GM18511 (cell line): ENCODE data around the gene EYS.

ENCODE experiments used
- ATAC-seq: cut with Tn5 transposase; IDR thresholded peaks from one replicate; pipeline ENCODE4 v1.9.1; 2021; ENCODE audit warnings: mild to moderate bottlenecking, moderate library complexity; ENCODE audit not compliant: unreplicated experiment

Gene EYS

GRCh38 chr6:64987066-64987465 is 720.0 kb downstream of the EYS start:
- no peak for ATAC-seq

GRCh38 chr6:64985726-64986125 is 721.3 kb downstream of the EYS start:
- no peak for ATAC-seq

GRCh38 chr6:64984948-64985347 is 722.1 kb downstream of the EYS start:
- ATAC-seq: no peak

- no peak for ATAC-seq
Observed at GRCh38 chr6:64983089-64983488, 723.9 kb downstream of the EYS start.

GRCh38 chr6:64973142-64973541 is 733.9 kb downstream of the EYS start:
- no peak for ATAC-seq

GRCh38 chr6:64969139-64969538 is 737.9 kb downstream of the EYS start:
- no peak for ATAC-seq

- ATAC-seq: no peak
Observed at GRCh38 chr6:64955435-64955848, 751.6 kb downstream of the EYS start.

- no peak for ATAC-seq
Observed at GRCh38 chr6:64949257-64949656, 757.8 kb downstream of the EYS start.

- no peak for ATAC-seq
Observed at GRCh38 chr6:64948261-64948660, 758.8 kb downstream of the EYS start.

- no peak for ATAC-seq
Observed at GRCh38 chr6:64945450-64945849, 761.6 kb downstream of the EYS start.

- no peak for ATAC-seq
Observed at GRCh38 chr6:64932486-64932885, 774.5 kb downstream of the EYS start.

- ATAC-seq: no peak
Observed at GRCh38 chr6:64930681-64931080, 776.3 kb downstream of the EYS start.

GRCh38 chr6:64926051-64926450 is 781.0 kb downstream of the EYS start:
- no peak for ATAC-seq

GRCh38 chr6:64920257-64920656 is 786.8 kb downstream of the EYS start:
- ATAC-seq: no peak

- no peak for ATAC-seq
Observed at GRCh38 chr6:64914124-64914523, 792.9 kb downstream of the EYS start.

GRCh38 chr6:64912966-64913365 is 794.1 kb downstream of the EYS start:
- ATAC-seq: no peak

- ATAC-seq: no peak
Observed at GRCh38 chr6:64908104-64908503, 798.9 kb downstream of the EYS start.

- ATAC-seq: no peak
Observed at GRCh38 chr6:64904616-64905015, 802.4 kb downstream of the EYS start.

GRCh38 chr6:64902596-64902995 is 804.4 kb downstream of the EYS start:
- ATAC-seq: no peak

GRCh38 chr6:64896939-64897338 is 810.1 kb downstream of the EYS start:
- ATAC-seq: no peak

- no peak for ATAC-seq
Observed at GRCh38 chr6:64895945-64896344, 811.1 kb downstream of the EYS start.

- ATAC-seq: no peak
Observed at GRCh38 chr6:64890609-64891008, 816.4 kb downstream of the EYS start.

GRCh38 chr6:64889144-64889543 is 817.9 kb downstream of the EYS start:
- no peak for ATAC-seq

GRCh38 chr6:64874776-64875175 is 832.2 kb downstream of the EYS start:
- ATAC-seq: no peak
